Fibroblast of pulmonary artery (primary cell): ENCODE measurements around the gene SULT1B1.

Experiments
- DNase-seq: peaks from one replicate; pipeline ENCODE4 v3.0.0-alpha.2; 2010; ENCODE audit warnings: low read depth
- H3K4me3 ChIP-seq: replicated peaks from 2 replicates; pipeline ENCODE4 v1.5.1; 2011; ENCODE audit warnings: low read depth, mild to moderate bottlenecking, control low read depth, low read length, moderate library complexity
- TF ChIP-seq, protein P1 (sequence below): IDR thresholded peaks from 2 replicates; pipeline ENCODE4 v1.5.1; 2011; ENCODE audit warnings: mild to moderate bottlenecking, control low read depth, low read length, inconsistent platforms; ENCODE audit errors: missing control alignments

Gene SULT1B1

GRCh38 chr4:69735119-69735518 is 25.3 kb downstream of the SULT1B1 start:
- no peak overlapping the region for H3K4me3 ChIP-seq
- TF ChIP-seq, protein P1, sequence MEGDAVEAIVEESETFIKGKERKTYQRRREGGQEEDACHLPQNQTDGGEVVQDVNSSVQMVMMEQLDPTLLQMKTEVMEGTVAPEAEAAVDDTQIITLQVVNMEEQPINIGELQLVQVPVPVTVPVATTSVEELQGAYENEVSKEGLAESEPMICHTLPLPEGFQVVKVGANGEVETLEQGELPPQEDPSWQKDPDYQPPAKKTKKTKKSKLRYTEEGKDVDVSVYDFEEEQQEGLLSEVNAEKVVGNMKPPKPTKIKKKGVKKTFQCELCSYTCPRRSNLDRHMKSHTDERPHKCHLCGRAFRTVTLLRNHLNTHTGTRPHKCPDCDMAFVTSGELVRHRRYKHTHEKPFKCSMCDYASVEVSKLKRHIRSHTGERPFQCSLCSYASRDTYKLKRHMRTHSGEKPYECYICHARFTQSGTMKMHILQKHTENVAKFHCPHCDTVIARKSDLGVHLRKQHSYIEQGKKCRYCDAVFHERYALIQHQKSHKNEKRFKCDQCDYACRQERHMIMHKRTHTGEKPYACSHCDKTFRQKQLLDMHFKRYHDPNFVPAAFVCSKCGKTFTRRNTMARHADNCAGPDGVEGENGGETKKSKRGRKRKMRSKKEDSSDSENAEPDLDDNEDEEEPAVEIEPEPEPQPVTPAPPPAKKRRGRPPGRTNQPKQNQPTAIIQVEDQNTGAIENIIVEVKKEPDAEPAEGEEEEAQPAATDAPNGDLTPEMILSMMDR: no peak
- DNase-seq: no peak

DNA sequence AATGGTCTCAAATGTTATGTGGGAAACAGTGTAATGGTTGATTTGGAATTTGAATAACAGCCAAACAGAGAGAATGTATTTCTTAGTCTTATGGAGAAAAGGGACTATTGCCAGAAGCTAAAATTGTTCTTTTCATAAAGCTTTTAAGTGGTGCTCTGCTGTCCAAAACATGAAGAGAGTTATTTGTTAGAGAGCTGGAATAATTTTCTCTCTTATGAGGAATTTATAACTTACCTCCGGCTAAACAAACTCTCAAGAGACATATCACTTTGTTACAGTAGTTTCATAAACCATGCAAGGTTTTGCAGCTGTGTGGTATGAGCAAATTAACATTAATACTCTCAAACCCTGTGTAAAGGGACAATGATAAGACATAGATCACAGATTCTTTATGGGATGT is 28.6 kb downstream of the SULT1B1 start:
- TF ChIP-seq, protein P1: no peak
- H3K4me3 ChIP-seq: no peak overlapping the region
- DNase-seq: peak; percentile 28

- TF ChIP-seq, protein P1: no peak
- DNase-seq: peak; percentile 49
- H3K4me3 ChIP-seq: no peak overlapping the region
Observed at GRCh38 chr4:69731241-69731640, 29.2 kb downstream of the SULT1B1 start.

GRCh38 chr4:69730002-69730401 is 30.4 kb downstream of the SULT1B1 start:
- DNase-seq: no peak
- H3K4me3 ChIP-seq: no peak overlapping the region
- TF ChIP-seq, protein P1: no peak

GRCh38 chr4:69727926-69728325 is 32.5 kb downstream of the SULT1B1 start:
- no peak for DNase-seq
- H3K4me3 ChIP-seq: no peak overlapping the region
- TF ChIP-seq, protein P1: no peak

DNA sequence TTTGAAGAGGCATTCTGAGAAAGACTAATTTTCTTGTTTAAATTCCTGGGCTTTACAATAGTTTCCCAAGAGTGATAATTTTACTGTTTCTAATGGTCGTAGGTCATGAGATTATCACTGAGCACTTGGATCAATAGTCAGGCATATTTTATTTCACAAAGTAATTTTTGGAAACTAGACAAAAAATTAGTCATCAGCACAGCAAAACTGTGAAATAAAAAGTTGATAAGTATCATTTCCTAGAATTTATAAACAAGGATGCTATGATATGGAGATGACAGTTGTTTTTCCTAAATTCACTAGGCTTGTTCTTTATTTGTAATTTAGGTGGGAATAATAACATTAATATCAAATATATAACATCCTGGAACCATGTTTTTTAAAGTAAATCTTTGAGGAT is 33.0 kb downstream of the SULT1B1 start:
- no peak for DNase-seq
- H3K4me3 ChIP-seq: no peak overlapping the region
- TF ChIP-seq, protein P1: no peak

GRCh38 chr4:69726971-69727370 is 33.4 kb downstream of the SULT1B1 start:
- TF ChIP-seq, protein P1: no peak
- peak; percentile 27 for DNase-seq
- H3K4me3 ChIP-seq: no peak overlapping the region
